MCF 10A (cell line): ENCODE data around the gene CFAP65. TPM values are rescaled to one million over a fixed set of nuclear protein-coding genes. Genes with fewer than 3 reads are reported as not detected.

Source experiments
- BruUV-seq: library from RNA; stranded (reverse); fragments of 400-500 nt; replicated peaks from 2 replicates; lab custom pipeline; 2021; lab: Mats Ljungman, UMichigan
- CTCF ChIA-PET: fragments of 300-600 bp; sonication (Branson Sonifier 250); formaldehyde crosslinking; extraction: SDS; loops from one replicate; lab custom pipeline; 2021; ENCODE audit warnings: antibody characterized with exemption, inconsistent platforms; lab: Yijun Ruan, JAX
- POLR2A ChIA-PET: fragments of 300-600, 350-650 bp; sonication (Branson Sonifier 250); formaldehyde crosslinking; extraction: SDS; loops from one replicate; lab custom pipeline; 2020; ENCODE audit warnings: antibody characterized with exemption, inconsistent platforms; lab: Yijun Ruan, JAX
- DNase-seq: peaks from one replicate; pipeline ENCODE4 v3.0.0-alpha.2; 2018; ENCODE audit not compliant: unreplicated experiment
- H3K27ac Mint-ChIP-seq: one replicate; pipeline ENCODE4 v1.8.0; 2022; ENCODE audit warnings: mild to moderate bottlenecking, low read depth, mixed read lengths; ENCODE audit not compliant: unreplicated experiment
- H3K27me3 Mint-ChIP-seq: one replicate; pipeline ENCODE4 v1.8.0; 2022; ENCODE audit warnings: mixed read lengths; ENCODE audit not compliant: insufficient read depth, unreplicated experiment
- H3K36me3 Mint-ChIP-seq: one replicate; pipeline ENCODE4 v1.8.0; 2022; ENCODE audit warnings: mild to moderate bottlenecking, moderate library complexity, mixed read lengths; ENCODE audit not compliant: insufficient read depth, unreplicated experiment
- H3K4me1 Mint-ChIP-seq: one replicate; pipeline ENCODE4 v1.8.0; 2022; ENCODE audit warnings: mixed read lengths; ENCODE audit not compliant: insufficient read depth, unreplicated experiment
- H3K4me3 Mint-ChIP-seq: one replicate; pipeline ENCODE4 v1.8.0; 2022; ENCODE audit warnings: mild to moderate bottlenecking, moderate library complexity, mixed read lengths; ENCODE audit not compliant: unreplicated experiment
- H3K9me3 Mint-ChIP-seq: one replicate; pipeline ENCODE4 v1.8.0; 2022; ENCODE audit warnings: mixed read lengths; ENCODE audit not compliant: unreplicated experiment
- intact Hi-C: fragments of 100-400 bp; cut with micrococcal nuclease; formaldehyde crosslinking; loops from 2 replicates; pipeline ENCODE4 v1.14.1; 2022
- total RNA-seq: library from RNA; stranded (reverse); gene quantifications from 2 replicates; pipeline ENCODE4 v1.2.3, GENCODE V29; 2022
- TF ChIP-seq, protein P1 (sequence below): fragments of 200-600 bp; IDR thresholded peaks from one replicate; pipeline ENCODE4 v1.8.0; 2022; ENCODE audit warnings: antibody characterized with exemption, mild to moderate bottlenecking; ENCODE audit not compliant: unreplicated experiment

CFAP65 gene
- total RNA-seq, 1 experiment from 2014 or later = not detected

DNA sequence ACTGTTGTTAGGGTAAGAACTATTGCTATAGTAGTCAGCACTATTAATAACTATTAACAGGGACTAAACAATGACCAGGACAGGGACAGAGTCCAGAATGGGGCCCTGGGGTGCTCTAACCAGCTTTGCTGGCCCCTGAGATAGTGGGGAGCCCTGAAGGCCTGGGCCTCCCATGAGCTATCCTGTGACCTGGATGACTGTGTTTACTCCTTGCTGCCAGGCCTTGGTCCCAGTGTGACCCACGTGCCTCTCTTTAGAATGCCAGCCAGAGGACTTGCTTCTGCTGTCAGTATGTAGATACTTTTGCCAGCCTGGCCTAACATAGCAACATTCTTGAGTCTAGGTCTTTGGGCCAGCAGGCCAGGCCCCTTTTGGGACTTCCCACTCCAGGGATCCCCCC lies 70.4 kb downstream of the CFAP65 start:
- Mint-ChIP-seq H3K4me1 (no peaks in the 10 kb centered on the region), H3K36me3 (no peaks in the 10 kb centered on the region), H3K9me3 (no peaks in the 10 kb centered on the region), H3K27ac (no peak overlapping the region), H3K27me3 (peaks cover 79% of the 10 kb centered on the region), H3K4me3 (no peak overlapping the region)
- TF ChIP-seq, protein P1, sequence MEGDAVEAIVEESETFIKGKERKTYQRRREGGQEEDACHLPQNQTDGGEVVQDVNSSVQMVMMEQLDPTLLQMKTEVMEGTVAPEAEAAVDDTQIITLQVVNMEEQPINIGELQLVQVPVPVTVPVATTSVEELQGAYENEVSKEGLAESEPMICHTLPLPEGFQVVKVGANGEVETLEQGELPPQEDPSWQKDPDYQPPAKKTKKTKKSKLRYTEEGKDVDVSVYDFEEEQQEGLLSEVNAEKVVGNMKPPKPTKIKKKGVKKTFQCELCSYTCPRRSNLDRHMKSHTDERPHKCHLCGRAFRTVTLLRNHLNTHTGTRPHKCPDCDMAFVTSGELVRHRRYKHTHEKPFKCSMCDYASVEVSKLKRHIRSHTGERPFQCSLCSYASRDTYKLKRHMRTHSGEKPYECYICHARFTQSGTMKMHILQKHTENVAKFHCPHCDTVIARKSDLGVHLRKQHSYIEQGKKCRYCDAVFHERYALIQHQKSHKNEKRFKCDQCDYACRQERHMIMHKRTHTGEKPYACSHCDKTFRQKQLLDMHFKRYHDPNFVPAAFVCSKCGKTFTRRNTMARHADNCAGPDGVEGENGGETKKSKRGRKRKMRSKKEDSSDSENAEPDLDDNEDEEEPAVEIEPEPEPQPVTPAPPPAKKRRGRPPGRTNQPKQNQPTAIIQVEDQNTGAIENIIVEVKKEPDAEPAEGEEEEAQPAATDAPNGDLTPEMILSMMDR = no peak
- no peak for DNase-seq
- ChIA-PET POLR2A (no interaction called here), CTCF (no interaction called here)
- BruUV-seq = no TSS peak
- intact Hi-C loops = no loop called here

DNA sequence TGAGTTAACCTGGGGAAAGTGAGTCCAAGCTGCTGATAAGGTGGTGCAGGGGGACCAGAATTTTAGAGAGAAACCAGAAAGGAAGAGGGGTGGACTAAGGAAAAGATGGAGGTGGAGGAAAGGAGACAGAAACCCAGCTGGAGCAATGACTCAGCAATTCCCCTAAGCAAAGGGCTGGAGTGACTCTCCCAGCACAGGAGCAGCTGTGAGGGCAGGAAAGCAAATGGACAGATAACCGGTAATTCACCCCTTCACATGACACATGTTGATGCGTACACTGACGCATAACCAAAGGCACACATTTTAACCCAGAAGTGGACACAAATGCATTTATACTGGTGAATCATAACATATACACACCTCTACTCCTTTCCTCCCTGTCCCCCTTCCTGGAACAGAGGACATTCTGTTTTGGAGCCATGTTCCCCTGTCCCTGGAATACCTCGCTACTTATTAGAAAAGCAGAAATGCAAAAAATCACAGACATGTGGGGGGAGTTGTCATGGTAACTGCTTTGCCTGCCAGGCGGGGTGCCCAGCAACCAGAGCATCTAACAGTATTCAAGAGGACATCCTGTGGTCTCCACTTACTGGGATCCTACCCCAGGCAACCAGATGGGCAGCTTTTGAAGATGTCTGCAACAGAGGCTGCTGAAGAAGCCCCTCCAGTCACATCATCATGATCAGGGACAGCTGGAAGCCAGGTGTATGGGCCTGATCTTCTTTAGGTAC lies 77.1 kb downstream of the CFAP65 start:
- CTCF ChIA-PET = interaction anchor here (3.4 kb wide), 1 partner anchor 16 kb away, joined by 16 read pairs; no protein-coding TSS in a partner anchor
- Mint-ChIP-seq H3K4me3 (no peak overlapping the region), H3K9me3 (no peaks in the 10 kb centered on the region), H3K27ac (no peak overlapping the region), H3K27me3 (peaks cover 68% of the 10 kb centered on the region), H3K4me1 (peaks cover 13% of the 10 kb centered on the region), H3K36me3 (no peaks in the 10 kb centered on the region)
- BruUV-seq = no TSS peak
- POLR2A ChIA-PET = interaction anchor here (0.6 kb wide), 1 partner anchor 373 kb away, joined by 3 read pairs; no protein-coding TSS in a partner anchor
- intact Hi-C loops = no loop called here
- TF ChIP-seq, protein P1 = no peak
- DNase-seq = peak; percentile 51

DNA sequence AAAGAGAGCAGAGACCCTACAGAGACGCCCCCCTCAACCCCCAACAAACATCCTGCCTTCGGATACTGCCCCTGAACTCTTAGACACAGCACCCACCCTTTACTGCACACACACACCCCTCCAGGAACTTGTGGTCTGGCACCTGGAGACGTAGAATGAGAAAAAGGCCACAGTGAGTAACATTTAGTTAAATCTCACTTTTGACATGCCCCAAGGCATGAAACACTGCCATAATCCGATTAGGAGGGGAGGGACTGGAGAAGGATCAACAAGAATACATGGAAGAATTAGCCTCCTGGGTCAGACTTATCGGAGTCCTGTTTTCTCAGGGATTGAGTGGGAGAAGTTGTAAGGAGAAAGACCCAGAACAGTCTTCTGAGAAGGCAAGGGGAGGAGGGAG lies 77.7 kb downstream of the CFAP65 start:
- no peak for DNase-seq
- H3K27me3 Mint-ChIP-seq = peaks cover 68% of the 10 kb centered on the region
- CTCF ChIA-PET = no interaction called here
- no peak overlapping the region for H3K4me3 Mint-ChIP-seq
- no peaks in the 10 kb centered on the region for H3K9me3 Mint-ChIP-seq
- TF ChIP-seq, protein P1 = no peak
- no TSS peak for BruUV-seq
- no peaks in the 10 kb centered on the region for H3K36me3 Mint-ChIP-seq
- intact Hi-C loops = no loop called here
- H3K4me1 Mint-ChIP-seq = peaks cover 13% of the 10 kb centered on the region
- no peak overlapping the region for H3K27ac Mint-ChIP-seq
- POLR2A ChIA-PET = interaction anchor here (0.6 kb wide), 1 partner anchor 374 kb away, joined by 3 read pairs; no protein-coding TSS in a partner anchor

DNA sequence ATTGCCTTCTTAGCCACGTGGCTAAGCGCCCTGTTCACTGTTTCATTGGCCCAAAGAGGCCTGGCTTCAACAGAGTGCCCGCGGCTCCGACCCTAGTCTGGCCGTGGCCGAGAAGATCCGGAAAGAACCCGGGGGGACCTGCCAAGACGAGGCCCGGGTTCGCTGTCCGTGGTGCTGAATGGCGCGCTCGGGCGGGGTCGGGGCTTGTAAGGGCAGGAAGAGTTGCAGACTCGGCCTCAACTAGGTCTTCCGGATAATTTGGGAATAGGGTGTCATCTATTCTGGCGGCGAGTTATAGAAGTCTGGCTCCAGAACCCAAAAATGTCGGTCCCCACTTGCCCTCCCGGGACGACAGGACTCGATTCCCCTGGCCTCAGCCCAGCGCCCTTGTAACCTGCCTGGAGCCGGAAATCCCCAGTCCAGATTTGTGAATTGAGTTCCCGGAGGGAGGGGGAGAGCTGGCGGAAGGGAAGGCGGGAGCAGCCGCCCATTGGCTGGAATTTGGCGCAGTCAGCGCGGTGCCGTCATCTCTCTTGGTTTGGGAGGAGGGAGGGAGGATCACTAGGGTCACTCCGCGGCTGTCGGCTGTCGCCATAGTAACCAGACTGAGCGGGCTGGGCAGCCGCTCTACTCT lies 78.3 kb downstream of the CFAP65 start:
- DNase-seq = peak; percentile 41
- CTCF ChIA-PET = no interaction called here
- Mint-ChIP-seq H3K27me3 (peaks cover 68% of the 10 kb centered on the region), H3K4me3 (no peak overlapping the region), H3K36me3 (no peaks in the 10 kb centered on the region), H3K9me3 (no peaks in the 10 kb centered on the region), H3K4me1 (peaks cover 13% of the 10 kb centered on the region), H3K27ac (no peak overlapping the region)
- no TSS peak for BruUV-seq
- TF ChIP-seq, protein P1 = no peak
- intact Hi-C loops = no loop called here
- POLR2A ChIA-PET = no interaction called here
